HCT116 (cell line): Measurements from ENCODE around the gene APOL3. TPM values are rescaled to one million over a fixed set of nuclear protein-coding genes. Genes with fewer than 3 reads are reported as not detected.
"Not testable (repeated sequence)": the region's sequence is repeated elsewhere in the genome, so short reads cannot be mapped to it uniquely, and the experiment has no call there.

ENCODE experiments used
- ATAC-seq: fragments of 200-7000 bp; cut with Tn5 transposase; 2 replicates; pipeline ENCODE4 v1.9.1; 2020; ENCODE audit warnings: mild to moderate bottlenecking, moderate library complexity
- BruUV-seq: library from RNA; stranded (reverse); fragments of 400-500 nt; replicated peaks from 2 replicates; lab custom pipeline; 2021; lab: Mats Ljungman, UMichigan
- CTCF ChIA-PET: fragments of 300-600 bp; sonication (Branson Sonifier 250); formaldehyde crosslinking; loops from one replicate; lab custom pipeline; 2021; ENCODE audit warnings: antibody characterized with exemption; lab: Charles Lee
- POLR2A ChIA-PET: fragments of 300-600, 350-600 bp; sonication (Branson Sonifier 250); formaldehyde crosslinking; loops from one replicate; lab custom pipeline; 2021; ENCODE audit warnings: antibody characterized with exemption; lab: Charles Lee
- RAD21 ChIA-PET, 2 experiments: fragments of 300-600 bp; sonication (Branson Sonifier 250); formaldehyde crosslinking; loops; one replicate each; lab custom pipeline; 2023; ENCODE audit warnings: low total read pairs in 2 of 2; ENCODE audit not compliant: uncharacterized antibody in 2 of 2, unreplicated experiment in 2 of 2, low non-redundant PET in 1 of 2; lab: Charles Lee
- DNase-seq: peaks from one replicate; pipeline ENCODE4 v3.0.0-alpha.2; 2010; ENCODE audit warnings: low read depth, low spot score
- H2AFZ ChIP-seq: fragments of 200-600 bp; shearing (Covaris generic), sonication (generic); 2 replicates; pipeline ENCODE4 v1.6.1; 2017; ENCODE audit warnings: low read depth, mixed run types, mixed read lengths, antibody characterized with exemption, low read length; ENCODE audit not compliant: poor library complexity, severe bottlenecking
- H3K27ac ChIP-seq: 2 replicates; pipeline ENCODE4 v1.5.1; 2012; ENCODE audit warnings: low read depth, low read length
- H3K27me3 ChIP-seq: fragments of 200-600 bp; sonication (generic); 2 replicates; pipeline ENCODE4 v1.6.1; 2016; ENCODE audit warnings: mixed run types, low read length, mixed read lengths; ENCODE audit not compliant: insufficient read depth
- H3K36me3 ChIP-seq, 2 experiments: fragments of 200-500 bp in 1 of 2; fragments of 200-600 bp in 1 of 2; sonication (Bioruptor generic) in 1 of 2; sonication (generic) in 1 of 2; 2 replicates each; pipeline versions ENCODE4 v1.5.1 to v1.6.1; 2014 to 2016; ENCODE audit warnings: low read length in 2 of 2, inconsistent platforms in 1 of 2, mixed read lengths in 1 of 2, mixed run types in 1 of 2; ENCODE audit not compliant: insufficient read depth in 2 of 2, control insufficient read depth in 1 of 2
- H3K4me1 ChIP-seq, 2 experiments: fragments of 200-600 bp in 1 of 2; sonication (generic) in 1 of 2; 2 replicates each; pipeline versions ENCODE4 v1.5.1 to v1.6.1; 2012 to 2017; ENCODE audit warnings: low read length in 2 of 2, inconsistent platforms in 1 of 2, mild to moderate bottlenecking in 1 of 2, mixed read lengths in 1 of 2, mixed run types in 1 of 2, moderate library complexity in 1 of 2; ENCODE audit not compliant: insufficient read depth in 2 of 2, control insufficient read depth in 1 of 2
- H3K4me2 ChIP-seq: fragments of 200-600 bp; sonication (generic); 2 replicates; pipeline ENCODE4 v1.6.1; 2017; ENCODE audit warnings: mixed run types, low read length, mixed read lengths
- H3K4me3 ChIP-seq, 2 experiments: fragments of 200-600 bp in 1 of 2; sonication (generic) in 1 of 2; replicated peaks in 1 of 2; 2 replicates each; pipeline ENCODE4 v1.5.1; 2011 to 2016; ENCODE audit warnings: low read length in 2 of 2, control low read depth in 1 of 2, low read depth in 1 of 2, mild to moderate bottlenecking in 1 of 2, mixed read lengths in 1 of 2, mixed run types in 1 of 2
- H3K79me2 ChIP-seq: fragments of 200-600 bp; sonication (generic); 2 replicates; pipeline ENCODE4 v1.6.1; 2017; ENCODE audit warnings: mild to moderate bottlenecking, mixed run types, low read length, moderate library complexity, mixed read lengths; ENCODE audit not compliant: insufficient read depth
- H3K9ac ChIP-seq: fragments of 200-600 bp; sonication (generic); 2 replicates; pipeline ENCODE4 v1.6.1; 2016; ENCODE audit warnings: low read length, mixed read lengths
- H3K9me2 ChIP-seq: fragments of 200-600 bp; sonication (generic), shearing (Covaris generic); 2 replicates; pipeline ENCODE4 v1.6.1; 2017; ENCODE audit warnings: mixed run types, mild to moderate bottlenecking, moderate library complexity; ENCODE audit not compliant: insufficient read depth
- H3K9me3 ChIP-seq, 2 experiments: fragments of 200-500 bp in 1 of 2; fragments of 200-600 bp in 1 of 2; sonication (Bioruptor generic) in 1 of 2; sonication (generic) in 1 of 2; 2 replicates each; pipeline ENCODE4 v1.6.1; 2014 to 2017; ENCODE audit warnings: low read length in 2 of 2, mixed read lengths in 2 of 2, inconsistent platforms in 1 of 2, low read depth in 1 of 2, mild to moderate bottlenecking in 1 of 2, mixed run types in 1 of 2, moderate library complexity in 1 of 2; ENCODE audit not compliant: control insufficient read depth in 1 of 2, insufficient read depth in 1 of 2
- H4K20me1 ChIP-seq: fragments of 200-600 bp; sonication (generic), shearing (Covaris generic); 2 replicates; pipeline ENCODE4 v1.6.1; 2017; ENCODE audit warnings: mixed run types, mild to moderate bottlenecking, moderate library complexity; ENCODE audit not compliant: insufficient read depth
- JUND ChIP-seq: IDR thresholded peaks from 2 replicates; pipeline ENCODE4 v1.6.1; 2012
- TCF7L2 ChIP-seq: IDR thresholded peaks from 2 replicates; pipeline ENCODE4 v1.7.0; 2011; ENCODE audit warnings: borderline replicate concordance, inconsistent platforms; ENCODE audit not compliant: insufficient read depth, insufficient read length; ENCODE audit errors: extremely low read depth
- intact Hi-C: fragments of 100-400 bp; cut with micrococcal nuclease; formaldehyde crosslinking; loops from 2 replicates; pipeline ENCODE4 v1.10.0; 2022
- total RNA-seq: library from RNA; stranded (reverse); gene quantifications from one replicate; pipeline ENCODE4 v1.2.1, GENCODE V29; 2021; ENCODE audit not compliant: unreplicated experiment

APOL3 gene
- total RNA-seq, 1 experiment from 2014 or later: 0.49 TPM

GRCh38 chr22:36205573-36205972, 45.0 kb upstream of the APOL3 start:
- H3K4me3 ChIP-seq, H3K36me3 ChIP-seq, POLR2A ChIA-PET, H4K20me1 ChIP-seq, RAD21 ChIA-PET, CTCF ChIA-PET, H3K9me3 ChIP-seq, H2AFZ ChIP-seq, H3K9me2 ChIP-seq, H3K27ac ChIP-seq, DNase-seq, H3K79me2 ChIP-seq, intact Hi-C loops, H3K4me1 ChIP-seq, H3K4me2 ChIP-seq, ATAC-seq, BruUV-seq, H3K27me3 ChIP-seq, H3K9ac ChIP-seq: not testable (repeated sequence)

GRCh38 chr22:36204632-36205015, 44.1 kb upstream of the APOL3 start:
- H3K4me3 ChIP-seq: no peak overlapping the region
- no peak overlapping the region for H3K27ac ChIP-seq
- H3K9me3 ChIP-seq: no peaks in the 10 kb centered on the region
- H3K9ac ChIP-seq: no peak overlapping the region
- CTCF ChIA-PET: interaction anchor here (0.8 kb wide), 1 partner anchor 24 kb away, joined by 3 read pairs; no protein-coding TSS in a partner anchor
- no peaks in the 10 kb centered on the region for H3K79me2 ChIP-seq
- no peak for TF ChIP-seq JUND
- no peak for TF ChIP-seq TCF7L2
- ATAC-seq: no peak; the same call in 1 of the 2 replicates
- H2AFZ ChIP-seq: no peak overlapping the region
- no peaks in the 10 kb centered on the region for H3K9me2 ChIP-seq
- no peaks in the 10 kb centered on the region for H3K4me1 ChIP-seq
- intact Hi-C loops: no loop called here
- no TSS peak for BruUV-seq
- POLR2A ChIA-PET: no interaction called here
- RAD21 ChIA-PET: no interaction called here
- H3K27me3 ChIP-seq: no peaks in the 10 kb centered on the region; the same call in 1 of the 2 replicates
- H3K36me3 ChIP-seq: no peaks in the 10 kb centered on the region
- H4K20me1 ChIP-seq: no peaks in the 10 kb centered on the region
- H3K4me2 ChIP-seq: no peak overlapping the region
- DNase-seq: no peak
